ENCODE measurements around the gene UCN2.

UCN2 gene

GRCh38 chr3:48591886-48592518 is 28.4 kb upstream of the UCN2 start:
- DNase-seq (ENCODE audit: low read depth in 2 of 3, low spot score in 2 of 3) = no peak

DNA sequence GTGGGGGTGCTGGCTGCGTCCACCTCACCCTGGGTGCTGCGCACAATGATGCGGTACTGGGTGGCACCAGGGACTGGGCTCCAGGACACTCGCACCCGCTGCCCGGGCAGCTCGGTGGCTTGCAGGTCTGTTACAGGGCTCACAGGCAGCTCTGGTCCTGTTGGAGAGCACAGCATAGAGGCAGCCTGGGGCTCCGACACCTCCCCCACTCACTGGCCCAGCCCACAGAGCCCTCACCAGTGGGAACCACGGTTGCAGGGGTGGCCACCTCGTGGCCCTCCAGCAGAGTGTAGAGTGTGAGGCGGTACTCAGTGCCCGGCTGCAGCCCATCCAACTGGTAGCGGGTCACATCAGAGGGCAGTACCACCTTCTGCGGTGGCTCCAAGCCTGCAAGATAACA is 27.9 kb upstream of the UCN2 start:
- DNase-seq (ENCODE audit: low read depth in 2 of 3, low spot score in 2 of 3) = no peak

GRCh38 chr3:48588230-48588629 is 24.6 kb upstream of the UCN2 start:
- DNase-seq (ENCODE audit: low read depth in 2 of 3, low spot score in 2 of 3) = no peak

- no peak for DNase-seq (ENCODE audit: low read depth in 2 of 3, low spot score in 2 of 3)
These were observed 24.1 kb upstream of the UCN2 start for GRCh38 chr3:48587686-48588085.

DNA sequence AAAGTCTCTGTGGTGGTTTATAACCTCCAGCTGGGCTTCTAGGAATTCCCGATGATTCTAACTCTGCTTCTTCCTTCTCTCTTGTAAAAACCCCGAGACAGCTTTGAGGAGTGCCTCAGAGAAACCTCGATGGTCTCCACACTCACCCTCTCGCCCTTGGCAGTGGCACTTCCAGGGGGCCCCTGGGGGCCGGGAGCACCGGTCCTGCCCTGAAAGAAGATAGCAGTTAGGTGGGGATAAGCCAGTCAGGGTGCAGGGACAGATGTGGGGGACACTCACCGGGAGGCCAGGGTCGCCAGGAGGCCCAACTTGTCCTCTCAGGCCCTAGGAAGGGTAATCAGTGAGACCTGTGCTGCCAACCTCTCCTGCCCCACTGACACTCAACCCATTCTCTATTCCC is 21.8 kb upstream of the UCN2 start:
- DNase-seq (ENCODE audit: low read depth in 2 of 3, low spot score in 2 of 3) = no peak

DNA sequence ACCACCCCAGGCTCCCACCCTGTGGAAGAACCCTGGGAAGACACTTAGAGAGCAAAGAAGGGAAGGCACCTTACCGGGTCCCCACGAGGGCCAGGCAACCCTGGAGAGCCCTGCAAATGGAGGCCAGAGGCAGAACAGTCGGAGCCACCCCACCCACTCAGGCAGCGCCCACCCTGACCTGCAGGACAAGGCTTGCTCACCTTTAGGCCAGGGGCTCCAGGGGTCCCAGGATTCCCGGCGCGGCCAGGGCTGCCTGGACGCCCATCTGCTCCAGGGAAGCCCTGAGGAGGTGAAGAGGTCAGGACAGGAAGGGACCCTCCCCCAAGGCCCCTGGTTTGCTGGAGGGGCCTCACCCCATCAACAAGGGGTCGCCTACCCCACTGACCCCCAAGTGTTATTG is 21.3 kb upstream of the UCN2 start:
- DNase-seq (ENCODE audit: low read depth in 2 of 3, low spot score in 2 of 3) = no peak

GRCh38 chr3:48581621-48582481 is 18.3 kb upstream of the UCN2 start:
- no peak for DNase-seq (ENCODE audit: low read depth in 2 of 3, low spot score in 2 of 3)

DNA sequence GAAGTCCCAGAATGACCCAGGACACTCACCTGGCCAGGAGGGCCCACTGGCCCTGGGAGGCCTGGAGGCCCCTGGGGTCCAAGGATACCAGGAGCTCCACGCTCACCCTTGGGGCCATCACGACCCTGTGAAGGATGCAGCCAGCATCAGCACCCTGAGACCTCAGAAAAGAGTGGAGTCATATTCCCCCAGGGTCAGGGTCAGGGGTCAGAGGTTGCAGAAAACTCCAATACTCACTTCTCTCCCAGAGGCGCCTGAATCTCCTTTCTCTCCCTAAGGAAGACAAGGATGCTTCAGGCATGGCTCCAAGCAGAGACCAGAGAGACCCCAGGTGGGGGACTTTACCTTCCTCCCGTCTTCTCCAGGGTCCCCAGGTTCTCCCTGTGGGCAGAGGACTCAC is 13.1 kb upstream of the UCN2 start:
- DNase-seq (ENCODE audit: low read depth in 2 of 3, low spot score in 2 of 3) = no peak

DNA sequence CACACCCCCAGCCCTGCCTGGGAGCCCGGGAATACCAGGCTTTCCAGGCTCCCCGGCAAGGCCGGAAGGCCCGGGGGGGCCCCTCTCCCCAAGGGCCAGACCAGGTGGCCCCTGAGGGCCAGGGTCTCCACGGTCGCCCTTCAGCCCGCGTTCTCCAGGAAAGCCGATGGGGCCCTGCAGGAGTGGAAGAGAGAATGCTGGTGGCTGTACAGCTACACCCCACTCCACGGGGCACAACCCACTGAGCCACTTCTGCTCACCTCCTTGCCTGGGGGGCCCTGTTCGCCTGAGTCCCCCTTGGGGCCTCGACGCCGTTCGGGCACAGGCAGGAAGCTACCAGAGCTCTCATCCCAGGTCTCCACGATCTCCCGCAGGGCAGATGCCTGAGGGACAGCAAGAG is 11.8 kb upstream of the UCN2 start:
- no peak for DNase-seq (ENCODE audit: low read depth in 2 of 3, low spot score in 2 of 3)

DNA sequence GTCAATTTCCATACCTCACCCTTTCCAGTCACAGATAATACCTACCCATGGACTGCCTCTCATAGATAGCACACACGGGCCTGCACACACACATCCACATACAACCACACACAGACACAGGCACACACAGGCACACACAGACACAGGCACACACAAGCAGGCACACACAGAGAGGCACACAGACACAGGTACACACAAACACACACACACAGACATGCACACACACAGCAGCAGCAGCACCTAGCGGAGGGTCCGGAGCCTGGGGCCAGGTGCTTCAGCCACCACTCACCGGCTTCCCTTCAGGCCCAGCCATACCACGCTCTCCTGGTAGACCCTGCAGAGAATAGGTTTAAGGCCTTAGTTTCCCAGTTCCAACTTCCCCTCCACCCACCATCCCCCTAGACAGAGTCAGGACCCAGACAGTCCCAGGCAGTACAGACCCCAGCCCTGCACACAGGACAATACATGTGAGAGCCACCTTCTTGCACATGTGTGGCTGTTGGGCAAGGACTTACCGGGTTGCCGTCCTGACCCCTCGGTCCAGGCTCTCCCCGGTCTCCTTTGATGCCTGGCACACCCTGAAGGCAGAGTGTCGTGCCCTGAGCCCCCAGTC is 10.5 kb upstream of the UCN2 start:
- no peak for DNase-seq (ENCODE audit: low read depth in 2 of 3, low spot score in 2 of 3)

- no peak for DNase-seq (ENCODE audit: low read depth in 2 of 3, low spot score in 2 of 3)
These were observed 8.9 kb upstream of the UCN2 start for GRCh38 chr3:48572517-48572916.

GRCh38 chr3:48571938-48572337 is 8.4 kb upstream of the UCN2 start:
- no peak for DNase-seq (ENCODE audit: low read depth in 2 of 3, low spot score in 2 of 3)

DNA sequence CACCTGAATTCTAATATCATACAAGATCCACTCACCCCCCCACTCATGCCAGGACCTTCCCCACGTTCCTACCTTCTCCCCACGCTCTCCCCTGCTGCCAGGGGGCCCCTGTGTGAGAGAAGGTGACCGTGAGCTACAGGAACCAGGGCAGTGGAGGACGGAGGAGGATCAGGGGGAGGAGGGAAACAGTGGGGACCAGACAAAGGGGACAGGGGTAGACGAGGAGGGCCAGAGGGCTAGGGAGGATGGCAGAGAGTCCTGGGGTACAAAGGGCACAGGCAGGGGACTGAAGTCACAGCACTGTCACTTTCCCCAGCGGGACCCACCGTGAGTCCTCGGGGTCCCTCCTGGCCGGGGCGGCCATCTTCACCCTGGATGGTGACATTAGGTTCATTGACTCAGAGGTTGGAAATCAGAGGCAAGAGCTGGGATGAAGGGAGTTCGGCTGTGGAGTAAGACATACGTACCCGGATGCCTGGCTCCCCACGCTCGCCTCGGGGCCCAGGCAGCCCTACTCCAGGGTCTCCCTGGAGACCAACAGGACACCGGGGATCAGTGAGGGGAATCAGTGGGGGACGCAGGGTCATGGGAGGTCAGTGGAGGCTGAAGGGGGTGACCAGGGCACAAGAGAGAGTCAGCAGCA is 6.3 kb upstream of the UCN2 start:
- DNase-seq (ENCODE audit: low read depth in 2 of 3, low spot score in 2 of 3) = no peak

GRCh38 chr3:48569400-48569799 is 5.8 kb upstream of the UCN2 start:
- no peak for DNase-seq (ENCODE audit: low read depth in 2 of 3, low spot score in 2 of 3)

DNA sequence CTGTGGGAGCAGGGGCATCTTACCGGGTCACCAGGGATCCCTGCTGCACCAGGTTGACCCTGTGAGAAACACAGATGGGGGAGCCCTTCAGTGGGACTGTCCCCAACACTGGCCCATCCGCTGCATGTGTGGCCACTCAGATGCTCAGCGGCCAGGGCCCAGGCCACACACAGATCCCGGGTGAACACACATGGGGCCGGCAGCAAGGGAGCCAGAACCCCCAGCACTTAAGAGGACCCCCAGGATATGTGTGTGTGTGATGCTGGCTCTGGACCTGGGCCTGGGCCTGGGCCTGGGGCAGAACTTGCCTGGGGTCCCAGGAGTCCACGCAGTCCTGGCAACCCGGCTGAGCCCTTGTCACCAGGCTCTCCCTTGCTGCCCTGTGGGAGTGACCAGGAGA is 4.9 kb upstream of the UCN2 start:
- DNase-seq (ENCODE audit: low read depth in 2 of 3, low spot score in 2 of 3) = no peak

- DNase-seq (ENCODE audit: low read depth in 2 of 3, low spot score in 2 of 3) = no peak
These were observed 3.9 kb upstream of the UCN2 start for GRCh38 chr3:48567500-48567899.

DNA sequence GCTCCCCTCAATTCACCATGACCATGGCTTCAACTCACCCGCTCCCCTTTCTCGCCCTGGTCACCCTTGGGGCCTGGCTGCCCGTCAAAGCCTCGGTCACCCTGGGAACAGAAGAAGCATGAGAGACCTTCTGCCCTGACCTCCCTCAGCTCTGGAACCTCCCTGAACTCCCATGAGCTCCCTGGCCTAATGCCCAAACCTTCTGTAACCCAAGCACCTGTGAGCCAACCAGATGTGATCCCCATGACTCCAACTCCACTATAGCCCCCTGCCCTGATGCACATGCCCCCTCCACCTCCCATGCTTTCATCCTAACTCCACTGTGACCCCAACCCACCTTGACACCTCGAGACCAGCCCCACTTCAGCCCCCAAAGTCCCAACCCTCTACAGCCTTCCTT is 3.5 kb upstream of the UCN2 start:
- no peak for DNase-seq (ENCODE audit: low read depth in 2 of 3, low spot score in 2 of 3)

DNA sequence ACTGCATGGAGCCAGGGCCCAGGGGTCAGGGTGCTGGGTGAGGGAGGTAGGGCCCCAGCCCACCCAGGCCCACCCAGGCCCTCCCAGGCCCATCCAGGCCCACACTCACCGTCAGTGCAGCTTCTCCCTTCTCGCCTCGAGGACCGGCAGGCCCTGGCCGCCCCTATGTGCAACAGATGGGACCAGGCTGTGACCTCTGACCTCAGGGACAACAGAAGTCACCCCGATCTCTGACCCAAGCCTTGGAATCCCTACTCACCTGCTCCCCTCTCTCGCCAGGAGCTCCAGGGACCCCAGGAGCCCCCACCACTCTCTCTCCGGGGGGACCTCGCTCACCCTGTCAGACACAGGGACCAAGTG is 2.8 kb upstream of the UCN2 start:
- DNase-seq (ENCODE audit: low read depth in 2 of 3, low spot score in 2 of 3) = no peak

- no peak for DNase-seq (ENCODE audit: low read depth in 2 of 3, low spot score in 2 of 3)
These were observed 2.2 kb upstream of the UCN2 start for GRCh38 chr3:48565591-48566400.

DNA sequence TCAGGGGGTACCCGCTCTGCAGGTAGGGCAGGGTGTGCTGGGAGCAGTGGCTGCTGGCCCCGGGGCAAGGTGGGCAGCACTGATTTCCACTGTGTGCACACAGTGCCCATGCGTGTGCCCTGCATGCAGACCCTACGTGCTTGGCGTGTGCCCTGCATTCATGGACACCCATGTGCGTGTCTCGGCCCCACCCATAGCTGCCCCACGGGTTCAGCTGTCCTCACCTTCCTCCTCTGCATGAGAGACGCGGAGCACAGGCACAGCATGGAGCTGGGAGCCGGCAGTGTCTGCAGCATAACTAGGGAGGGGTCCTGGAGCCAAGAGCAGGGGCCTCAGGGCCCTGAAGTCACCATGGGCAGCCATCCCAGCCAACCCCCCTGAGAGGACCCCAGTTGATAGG is 1.6 kb upstream of the UCN2 start:
- no peak for DNase-seq (ENCODE audit: low read depth in 2 of 3, low spot score in 2 of 3)

DNA sequence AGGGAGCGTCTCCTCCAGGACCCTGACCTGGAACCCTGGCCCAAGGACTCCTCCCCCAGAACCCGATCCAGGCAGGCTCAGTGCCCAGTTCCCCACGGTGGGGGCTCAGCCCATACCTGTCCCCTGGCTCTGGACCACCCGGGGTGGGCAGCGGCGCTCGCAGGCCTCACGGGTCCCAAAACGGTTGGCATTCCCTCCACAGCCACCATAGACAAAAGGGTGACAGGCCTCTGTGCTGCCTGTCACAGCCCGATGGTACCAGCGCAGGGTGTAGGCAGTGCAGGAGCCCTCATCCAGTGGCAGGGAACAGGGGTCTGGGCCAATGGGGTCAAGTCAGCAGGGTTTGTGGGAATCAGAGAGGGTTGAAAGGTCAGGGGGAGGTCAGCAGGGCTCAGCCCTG is 1.1 kb upstream of the UCN2 start:
- DNase-seq (ENCODE audit: low read depth in 2 of 3, low spot score in 2 of 3) = no peak

Data from activated CD8-positive, alpha-beta memory T cell treated with anti-CD3 and anti-CD28 coated beads for 48 hours (primary cell).